Thyroid gland (tissue), 4 donors: ENCODE results near the gene CGB8.
"Not testable (repeated sequence)": the region's sequence is repeated elsewhere in the genome, so short reads cannot be mapped to it uniquely, and the experiment has no call there.

ENCODE experiments used
- POLR2A ChIP-seq, 2 donors: fragments of 450-650 bp; IDR thresholded peaks; one replicate each; pipeline ENCODE4 v1.6.1; 2017; ENCODE audit warnings: antibody characterized with exemption in 2 of 2, mild to moderate bottlenecking in 2 of 2, moderate library complexity in 1 of 2
- TF ChIP-seq, protein P1 (sequence below), 6 experiments: fragments of 200-600 bp in 3 of 6; fragments of 450-650 bp in 3 of 6; sonication (generic) in 3 of 6; IDR thresholded peaks; one replicate each; pipeline ENCODE4 v1.5.1; 2016 to 2019; ENCODE audit warnings: antibody characterized with exemption in 6 of 6, mild to moderate bottlenecking in 2 of 6, inconsistent platforms in 1 of 6, moderate library complexity in 1 of 6

DNA sequence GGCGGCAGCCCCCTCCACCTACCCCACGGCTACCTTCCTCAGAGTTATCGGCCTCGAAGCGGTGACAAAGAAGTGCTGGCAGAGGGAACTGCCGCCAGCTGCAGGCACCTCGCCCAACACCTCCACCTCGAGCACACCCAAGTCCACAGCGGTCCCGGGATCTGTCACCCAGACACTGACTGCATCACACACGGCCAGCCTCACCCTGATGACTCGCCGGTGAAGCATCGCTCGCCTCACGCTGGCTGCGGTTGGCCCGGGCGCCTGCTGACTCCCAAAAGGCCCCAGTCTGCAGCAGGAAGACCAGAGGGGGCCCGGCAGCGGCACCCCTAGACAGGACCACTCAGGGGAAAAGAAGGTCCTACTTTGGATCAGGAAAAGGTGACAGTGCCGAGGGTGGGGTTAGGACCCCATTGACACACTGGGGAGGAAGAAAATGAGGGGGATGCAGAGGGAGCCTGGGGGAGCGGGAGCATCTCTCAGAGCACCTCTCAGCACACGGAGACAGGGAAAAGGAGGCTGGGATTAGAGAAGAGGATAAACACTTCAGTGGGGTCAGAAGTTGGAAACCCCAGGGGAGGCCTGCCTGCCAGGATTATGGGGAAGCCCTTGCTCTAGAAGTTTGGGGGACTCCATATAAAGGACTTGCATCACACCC, 1.6 kb upstream of the CGB8 start:
- not testable (repeated sequence) for TF ChIP-seq POLR2A (IDR thresholded peaks at IDR 0.05)
- TF ChIP-seq, protein P1, sequence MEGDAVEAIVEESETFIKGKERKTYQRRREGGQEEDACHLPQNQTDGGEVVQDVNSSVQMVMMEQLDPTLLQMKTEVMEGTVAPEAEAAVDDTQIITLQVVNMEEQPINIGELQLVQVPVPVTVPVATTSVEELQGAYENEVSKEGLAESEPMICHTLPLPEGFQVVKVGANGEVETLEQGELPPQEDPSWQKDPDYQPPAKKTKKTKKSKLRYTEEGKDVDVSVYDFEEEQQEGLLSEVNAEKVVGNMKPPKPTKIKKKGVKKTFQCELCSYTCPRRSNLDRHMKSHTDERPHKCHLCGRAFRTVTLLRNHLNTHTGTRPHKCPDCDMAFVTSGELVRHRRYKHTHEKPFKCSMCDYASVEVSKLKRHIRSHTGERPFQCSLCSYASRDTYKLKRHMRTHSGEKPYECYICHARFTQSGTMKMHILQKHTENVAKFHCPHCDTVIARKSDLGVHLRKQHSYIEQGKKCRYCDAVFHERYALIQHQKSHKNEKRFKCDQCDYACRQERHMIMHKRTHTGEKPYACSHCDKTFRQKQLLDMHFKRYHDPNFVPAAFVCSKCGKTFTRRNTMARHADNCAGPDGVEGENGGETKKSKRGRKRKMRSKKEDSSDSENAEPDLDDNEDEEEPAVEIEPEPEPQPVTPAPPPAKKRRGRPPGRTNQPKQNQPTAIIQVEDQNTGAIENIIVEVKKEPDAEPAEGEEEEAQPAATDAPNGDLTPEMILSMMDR (IDR thresholded peaks at IDR 0.05): not testable (repeated sequence)
